Measurements from ENCODE around the gene ZCCHC17. TPM values are rescaled to one million over a fixed set of nuclear protein-coding genes. Genes with fewer than 3 reads are reported as not detected.
A peak's percentile ranks its signal among the peaks of the same experiment; 100 is the strongest.

ZCCHC17 gene
- total and polyA plus RNA-seq, 2 donors (not counting 3 experiments of a cell fraction or from before 2014, with no cell fraction given) = 32.0 to 41.4 TPM

- H3K79me2 ChIP-seq (ENCODE audit: control insufficient read depth, insufficient read depth, low read length) = peaks cover 58% of the 10 kb centered on the region
- H2AFZ ChIP-seq (ENCODE audit: low read depth, low read length) = peak overlapping the region; percentile 88
- H4K20me1 ChIP-seq (replicated peaks; ENCODE audit: control insufficient read depth, extremely low read depth, insufficient read depth, low read length) = no peaks in the 10 kb centered on the region
- intact Hi-C loops (cut with micrococcal nuclease) = loop anchor here (1.0 to 2.0 kb wide), 4 partner anchors 10 to 253 kb away; partner anchors contain the start of gene PUM1
- peaks cover 6 to 14% of the 10 kb centered on the region in 2 experiments for H3K36me3 ChIP-seq (ENCODE audit: control insufficient read depth in 2 of 2, extremely low read depth in 1 of 2, insufficient read depth in 2 of 2, low read length in 2 of 2)
- no peaks in the 10 kb centered on the region for H3K27me3 ChIP-seq (ENCODE audit: control insufficient read depth in 2 of 2, insufficient read depth in 2 of 2, low read length in 2 of 2)
- no peak for DNase-seq (ENCODE audit: low read depth, low spot score)
- ChIA-PET CTCF (interaction anchor here (0.6 to 2.4 kb wide), 8 partner anchors 10 to 126 kb away, joined by 3 to 8 read pairs (median 4); no protein-coding TSS in a partner anchor), POLR2A (interaction anchor here (0.7 to 1.2 kb wide), 5 partner anchors 9 to 123 kb away, joined by 3 to 5 read pairs (median 4); no protein-coding TSS in a partner anchor)
- H3K9me1 ChIP-seq (replicated peaks; ENCODE audit: control insufficient read depth, extremely low read depth, insufficient read depth, low read length) = no peaks in the 10 kb centered on the region
- peak; percentile 38 for FAIRE-seq
- BruUV-seq (replicated peaks) = TSS peak; percentile 61
- TF ChIP-seq EZH2 (IDR thresholded peaks at IDR 0.05; ENCODE audit: borderline replicate concordance, low read depth, low read length, severe bottlenecking) = no peak
- TF ChIP-seq JUN (IDR thresholded peaks at IDR 0.05; ENCODE audit: borderline replicate concordance, insufficient read depth, insufficient read length, low read depth) = no peak
- TF ChIP-seq POLR2AphosphoS5 (IDR thresholded peaks at IDR 0.05; ENCODE audit: insufficient read depth, low read depth, low read length) = no peak
- TF ChIP-seq GATA2 (IDR thresholded peaks at IDR 0.05; ENCODE audit: insufficient read depth, insufficient read length, low read depth, low read length) = no peak
- TF ChIP-seq FOS (IDR thresholded peaks at IDR 0.05; ENCODE audit: borderline replicate concordance, insufficient read depth, low read length) = no peak
- TF ChIP-seq MAX (IDR thresholded peaks at IDR 0.05; ENCODE audit: insufficient read depth, insufficient read length) = no peak
- no peak for TF ChIP-seq MYC (IDR thresholded peaks at IDR 0.05; ENCODE audit: low read depth, low read length)
- TF ChIP-seq CTCF (IDR thresholded peaks at IDR 0.05; ENCODE audit: extremely low read depth in 1 of 2, insufficient read depth in 1 of 2, low read depth in 1 of 2, low read length in 2 of 2) = no peak
- TF ChIP-seq POLR2A (IDR thresholded peaks at IDR 0.05; ENCODE audit: low read depth, low read length) = no peak
- H3K9ac ChIP-seq (replicated peaks; ENCODE audit: extremely low read depth, insufficient read depth, low read length) = peak overlapping the region; percentile 97
- peaks cover 20% of the 10 kb centered on the region for H3K4me1 ChIP-seq (ENCODE audit: control insufficient read depth, extremely low read depth, insufficient read depth, low read length)
- peak overlapping the region; percentile 98 to 100 (median 98) for H3K4me3 ChIP-seq (replicated peaks in 1 of 3; ENCODE audit: insufficient read depth in 1 of 3, low read depth in 1 of 3, low read length in 3 of 3)
- peak overlapping the region; percentile 97 for H3K4me2 ChIP-seq (ENCODE audit: insufficient read depth, low read length)
- H3K27ac ChIP-seq (ENCODE audit: insufficient read depth, low read depth, low read length) = peak overlapping the region; percentile 81
- dilution Hi-C loops (cut with MboI; ENCODE audit: extremely low pct_ligation_motif_present, low sequenced_read_pairs) = no loop called here
- no peaks in the 10 kb centered on the region for H3K9me3 ChIP-seq (replicated peaks; ENCODE audit: control insufficient read depth, insufficient read depth, low read length)
Observed at GRCh38 chr1:31295874-31296485, 852 bp upstream of the ZCCHC17 start.

Data from endothelial cell of umbilical vein (primary cell).